Common myeloid progenitor, CD34-positive (primary cell): ENCODE data around the gene PRODH2. TPM values are rescaled to one million over a fixed set of nuclear protein-coding genes. Genes with fewer than 3 reads are reported as not detected.

Experiments
- CTCF ChIA-PET: fragments of 350-600 bp; sonication (Branson Sonifier 250); formaldehyde crosslinking; loops from one replicate; lab custom pipeline; 2021; ENCODE audit warnings: antibody characterized with exemption; lab: Charles Lee
- POLR2A ChIA-PET: fragments of 350-600 bp; sonication (Branson Sonifier 250); formaldehyde crosslinking; loops from one replicate; lab custom pipeline; 2021; ENCODE audit warnings: antibody characterized with exemption; lab: Charles Lee
- DNase-seq, 3 donors: peaks; one replicate each; pipeline versions ENCODE4 v3.0.0 to v3.0.0-alpha.2; 2013
- H3K27ac ChIP-seq, 2 experiments: 1 replicate in 1 of 2; 2 replicates in 1 of 2; pipeline ENCODE4 v1.7.0; 2013; ENCODE audit warnings: inconsistent platforms in 2 of 2, low read length in 2 of 2, mild to moderate bottlenecking in 2 of 2, low read depth in 1 of 2, moderate library complexity in 1 of 2; ENCODE audit not compliant: severe bottlenecking in 2 of 2, insufficient read depth in 1 of 2, poor library complexity in 1 of 2
- H3K27me3 ChIP-seq, 5 experiments: replicated peaks in 2 of 5; 1 replicate in 3 of 5; 2 replicates in 2 of 5; pipeline versions ENCODE4 v1.6.1 to v1.7.0; 2013; ENCODE audit warnings: low read length in 4 of 5, mild to moderate bottlenecking in 2 of 5, moderate library complexity in 2 of 5, inconsistent platforms in 1 of 5; ENCODE audit not compliant: insufficient read depth in 5 of 5, control insufficient read depth in 4 of 5
- H3K36me3 ChIP-seq, 4 experiments: 1 replicate in 2 of 4; 2 replicates in 2 of 4; pipeline versions ENCODE4 v1.6.1 to v1.7.0; 2013; ENCODE audit warnings: low read length in 3 of 4, control low read depth in 1 of 4, mild to moderate bottlenecking in 1 of 4; ENCODE audit not compliant: control insufficient read depth in 4 of 4, insufficient read depth in 4 of 4
- H3K4me1 ChIP-seq, 4 experiments: 1 replicate in 3 of 4; 2 replicates in 1 of 4; pipeline versions ENCODE4 v1.6.1 to v1.7.1; 2013; ENCODE audit warnings: low read length in 3 of 4, mild to moderate bottlenecking in 3 of 4, control low read depth in 1 of 4, inconsistent platforms in 1 of 4, moderate library complexity in 1 of 4; ENCODE audit not compliant: control insufficient read depth in 4 of 4, insufficient read depth in 4 of 4; ENCODE audit errors: control extremely low read depth in 1 of 4
- H3K4me3 ChIP-seq, 7 experiments: 1 replicate in 4 of 7; 2 replicates in 3 of 7; pipeline versions ENCODE4 v1.5.1 to v1.7.0; 2013; ENCODE audit warnings: mild to moderate bottlenecking in 7 of 7, low read length in 6 of 7, moderate library complexity in 6 of 7, inconsistent platforms in 2 of 7, low read depth in 2 of 7, control low read depth in 1 of 7; ENCODE audit not compliant: insufficient read depth in 4 of 7, control insufficient read depth in 1 of 7; ENCODE audit errors: extremely low read depth in 1 of 7
- H3K9me3 ChIP-seq, 5 experiments: 1 replicate in 4 of 5; 2 replicates in 1 of 5; pipeline versions ENCODE4 v1.6.1 to v1.7.1; 2013; ENCODE audit warnings: low read length in 4 of 5, mild to moderate bottlenecking in 2 of 5, inconsistent platforms in 1 of 5, low read depth in 1 of 5, moderate library complexity in 1 of 5; ENCODE audit not compliant: control insufficient read depth in 4 of 5, insufficient read depth in 2 of 5; ENCODE audit errors: control extremely low read depth in 1 of 5
- WGBS: methylation state at CpG from one replicate; pipeline ENCODE4 v1.1.5; 2013; ENCODE audit not compliant: insufficient coverage; 5-methylcytosine and 5-hydroxymethylcytosine counted together
- polyA plus RNA-seq: library from polyadenylated mRNA; unstranded; fragments of 120-200 nt; gene quantifications from one replicate; pipeline ENCODE4 v1.2.1, GENCODE V29; 2013

Gene PRODH2
- polyA plus RNA-seq: not detected

- Histone ChIP-seq H3K36me3 (no peaks in the 10 kb centered on the region), H3K4me1 (no peaks in the 10 kb centered on the region), H3K9me3 (no peaks in the 10 kb centered on the region), H3K4me3 (no peak within 1 kb of the TSS), H3K27me3 (peaks cover 0 to 16% (median 3%) of the 10 kb centered on the region in 5 experiments), H3K27ac (no peak within 1 kb of the TSS)
- 90% methylated on average over 25 of the region's 26 CpGs for WGBS
- POLR2A ChIA-PET: no interaction called here
- DNase-seq: no peak
- CTCF ChIA-PET: no interaction called here
These were observed at the start of gene PRODH2 for GRCh38 chr19:35812220-35813042. Gene PRODH2 (minus strand): TSS chr19:35812845. CDS start chr19:35812805, 40 bp downstream.

- POLR2A ChIA-PET: no interaction called here
- Histone ChIP-seq H3K27me3 (peaks cover 0 to 91% (median 49%) of the 10 kb centered on the region in 5 experiments), H3K9me3 (peaks cover 0 to 9% (median 0%) of the 10 kb centered on the region in 5 experiments), H3K4me1 (peaks cover 0 to 13% (median 6%) of the 10 kb centered on the region in 4 experiments), H3K4me3 (no peak overlapping the region), H3K27ac (no peak overlapping the region), H3K36me3 (no peaks in the 10 kb centered on the region)
- DNase-seq: no peak
- CTCF ChIA-PET: no interaction called here
- WGBS: 47% methylated on average over 18 of the region's 19 CpGs
These were observed 49.1 kb upstream of the PRODH2 start for GRCh38 chr19:35861640-35862160.

- Histone ChIP-seq H3K27me3 (peaks cover 0 to 91% (median 46%) of the 10 kb centered on the region in 5 experiments), H3K4me1 (peaks cover 0 to 19% (median 13%) of the 10 kb centered on the region in 4 experiments), H3K36me3 (no peaks in the 10 kb centered on the region), H3K4me3 (no peak overlapping the region), H3K9me3 (peaks cover 0 to 9% (median 0%) of the 10 kb centered on the region in 5 experiments), H3K27ac (no peak overlapping the region)
- no peak for DNase-seq
- POLR2A ChIA-PET: no interaction called here
- 14% methylated on average over 35 of the region's 55 CpGs for WGBS
- CTCF ChIA-PET: no interaction called here
These were observed 48.4 kb upstream of the PRODH2 start for GRCh38 chr19:35860818-35861639.

GRCh38 chr19:35860436-35860817 lies 47.8 kb upstream of the PRODH2 start:
- ChIA-PET CTCF (interaction anchor here (0.9 kb wide), 1 partner anchor 87 kb away, joined by 3 read pairs; no protein-coding TSS in a partner anchor), POLR2A (interaction anchor here (0.6 kb wide), 1 partner anchor 64 kb away, joined by 4 read pairs; no protein-coding TSS in a partner anchor)
- Histone ChIP-seq H3K27me3 (peaks cover 0 to 91% (median 47%) of the 10 kb centered on the region in 5 experiments), H3K4me1 (peaks cover 0 to 21% (median 14%) of the 10 kb centered on the region in 4 experiments), H3K27ac (no peak overlapping the region), H3K9me3 (peaks cover 0 to 9% (median 0%) of the 10 kb centered on the region in 5 experiments), H3K4me3 (no peak overlapping the region), H3K36me3 (no peaks in the 10 kb centered on the region)
- DNase-seq: no peak
- 14% methylated on average over 21 of the region's 24 CpGs for WGBS

- no peak overlapping the region for H3K4me3 ChIP-seq
- no peaks in the 10 kb centered on the region for H3K36me3 ChIP-seq
- WGBS: 91% methylated on average over 4 of the region's 4 CpGs
- ChIA-PET POLR2A (no interaction called here), CTCF (interaction anchor here (0.9 kb wide), 1 partner anchor 88 kb away, joined by 3 read pairs; no protein-coding TSS in a partner anchor)
- peaks cover 0 to 93% (median 53%) of the 10 kb centered on the region in 5 experiments for H3K27me3 ChIP-seq
- peaks cover 0 to 9% (median 0%) of the 10 kb centered on the region in 5 experiments for H3K9me3 ChIP-seq
- peaks cover 0 to 21% (median 14%) of the 10 kb centered on the region in 4 experiments for H3K4me1 ChIP-seq
- no peak overlapping the region for H3K27ac ChIP-seq
- DNase-seq: no peak
These were observed 46.8 kb upstream of the PRODH2 start for GRCh38 chr19:35859414-35859813.

- Histone ChIP-seq H3K4me1 (peaks cover 0 to 21% (median 14%) of the 10 kb centered on the region in 4 experiments), H3K9me3 (peaks cover 0 to 9% (median 0%) of the 10 kb centered on the region in 5 experiments), H3K27ac (no peak overlapping the region), H3K36me3 (no peaks in the 10 kb centered on the region), H3K27me3 (peaks cover 0 to 93% (median 53%) of the 10 kb centered on the region in 5 experiments), H3K4me3 (no peak overlapping the region)
- DNase-seq: no peak
- ChIA-PET POLR2A (no interaction called here), CTCF (no interaction called here)
- WGBS: 96% methylated on average over 6 of the region's 6 CpGs
These were observed 45.7 kb upstream of the PRODH2 start for GRCh38 chr19:35858311-35858710.
